Osteocyte (in vitro differentiated cells): ENCODE measurements around the gene DPP6. TPM values are rescaled to one million over a fixed set of nuclear protein-coding genes. Genes with fewer than 3 reads are reported as not detected.

Experiments
- DNase-seq: peaks from one replicate; pipeline ENCODE4 v3.0.0; 2021; ENCODE audit warnings: mixed read lengths; ENCODE audit not compliant: unreplicated experiment; ENCODE audit errors: extremely low spot score
- H3K27ac Mint-ChIP-seq: one replicate; pipeline ENCODE4 v1.8.0; 2021; ENCODE audit warnings: mild to moderate bottlenecking, mixed read lengths; ENCODE audit not compliant: unreplicated experiment
- H3K27me3 Mint-ChIP-seq: one replicate; pipeline ENCODE4 v1.8.0; 2021; ENCODE audit warnings: mixed read lengths; ENCODE audit not compliant: unreplicated experiment
- H3K36me3 Mint-ChIP-seq: one replicate; pipeline ENCODE4 v1.8.0; 2021; ENCODE audit warnings: mixed read lengths; ENCODE audit not compliant: unreplicated experiment
- H3K4me1 Mint-ChIP-seq: one replicate; pipeline ENCODE4 v1.8.0; 2021; ENCODE audit warnings: mixed read lengths; ENCODE audit not compliant: unreplicated experiment
- H3K4me3 Mint-ChIP-seq: one replicate; pipeline ENCODE4 v1.8.0; 2021; ENCODE audit warnings: mild to moderate bottlenecking, moderate library complexity, mixed read lengths; ENCODE audit not compliant: unreplicated experiment
- H3K9me3 Mint-ChIP-seq: one replicate; pipeline ENCODE4 v1.8.0; 2021; ENCODE audit warnings: mixed read lengths; ENCODE audit not compliant: unreplicated experiment
- CTCF ChIP-seq: fragments of 200-600 bp; sonication (generic); IDR thresholded peaks from 2 replicates; pipeline ENCODE4 v1.5.0; 2021; ENCODE audit warnings: antibody characterized with exemption, mild to moderate bottlenecking, moderate library complexity
- total RNA-seq: library from RNA; stranded (reverse); gene quantifications from 2 replicates; pipeline ENCODE4 v1.2.1, GENCODE V29; 2021

The DPP6 gene
- total RNA-seq, 1 donor from 2014 or later = not detected

GRCh38 chr7:154167051-154167450 is 114.9 kb downstream of the DPP6 start:
- H3K36me3 Mint-ChIP-seq = no peaks in the 10 kb centered on the region
- no peaks in the 10 kb centered on the region for H3K4me1 Mint-ChIP-seq
- no peak overlapping the region for H3K4me3 Mint-ChIP-seq

GRCh38 chr7:154167807-154168206 is 115.6 kb downstream of the DPP6 start:
- Mint-ChIP-seq H3K4me3 (no peak overlapping the region), H3K27me3 (no peaks in the 10 kb centered on the region), H3K36me3 (no peaks in the 10 kb centered on the region), H3K27ac (no peak overlapping the region), H3K4me1 (no peaks in the 10 kb centered on the region), H3K9me3 (peaks cover 17% of the 10 kb centered on the region)
- no peak for DNase-seq
- TF ChIP-seq CTCF = no peak

More at GRCh38 chr7:154167051-154167450, 114.9 kb downstream of the DPP6 start:
- no peak for DNase-seq
- no peaks in the 10 kb centered on the region for H3K27me3 Mint-ChIP-seq
- peaks cover 15% of the 10 kb centered on the region for H3K9me3 Mint-ChIP-seq
- H3K27ac Mint-ChIP-seq = no peak overlapping the region
- TF ChIP-seq CTCF = no peak

- Mint-ChIP-seq H3K9me3 (peaks cover 32% of the 10 kb centered on the region), H3K4me3 (no peak overlapping the region), H3K27ac (no peak overlapping the region), H3K36me3 (no peaks in the 10 kb centered on the region), H3K27me3 (no peaks in the 10 kb centered on the region), H3K4me1 (no peaks in the 10 kb centered on the region)
- no peak for DNase-seq
- TF ChIP-seq CTCF = no peak
These were observed 119.2 kb downstream of the DPP6 start for GRCh38 chr7:154171422-154171821.

- Mint-ChIP-seq H3K9me3 (peaks cover 39% of the 10 kb centered on the region), H3K27me3 (no peaks in the 10 kb centered on the region), H3K4me3 (no peak overlapping the region), H3K4me1 (no peaks in the 10 kb centered on the region), H3K27ac (no peak overlapping the region), H3K36me3 (no peaks in the 10 kb centered on the region)
- no peak for DNase-seq
- no peak for TF ChIP-seq CTCF
These were observed 120.0 kb downstream of the DPP6 start for GRCh38 chr7:154172236-154172635.

GRCh38 chr7:154177584-154177983 is 125.4 kb downstream of the DPP6 start:
- Mint-ChIP-seq H3K4me3 (no peak overlapping the region), H3K27me3 (no peaks in the 10 kb centered on the region), H3K9me3 (peaks cover 55% of the 10 kb centered on the region), H3K36me3 (no peaks in the 10 kb centered on the region), H3K27ac (no peak overlapping the region), H3K4me1 (no peaks in the 10 kb centered on the region)
- DNase-seq = no peak
- no peak for TF ChIP-seq CTCF
